ENCODE data around the gene SLC26A11.

Gene SLC26A11

GRCh38 chr17:80220054-80220735 lies at the start of gene SLC26A11, which contains the start of gene SGSH:
TSS of gene SLC26A11 (plus strand) at chr17:80220427. CDS start at chr17:80221561, 1,134 bp downstream.
TSS of gene SGSH (minus strand) at chr17:80220333. CDS start at chr17:80220313, 20 bp downstream.
- peak; percentile 79 for DNase-seq

GRCh38 chr17:80171681-80172080 lies 48.5 kb upstream of the SLC26A11 start:
- DNase-seq, result no peak

GRCh38 chr17:80173126-80173525 lies 47.1 kb upstream of the SLC26A11 start:
- DNase-seq, result no peak

- no peak for DNase-seq
Observed at GRCh38 chr17:80173916-80174315, 46.3 kb upstream of the SLC26A11 start.

GRCh38 chr17:80176757-80177156 lies 43.5 kb upstream of the SLC26A11 start:
- DNase-seq, result no peak

- no peak for DNase-seq
Observed at GRCh38 chr17:80177986-80178595, 42.1 kb upstream of the SLC26A11 start.

- DNase-seq, result no peak
Observed at GRCh38 chr17:80180192-80180591, 40.0 kb upstream of the SLC26A11 start.

- DNase-seq, result no peak
Observed at GRCh38 chr17:80181431-80181830, 38.8 kb upstream of the SLC26A11 start.

- DNase-seq, result no peak
Observed at GRCh38 chr17:80182118-80182844, 37.9 kb upstream of the SLC26A11 start.

- no peak for DNase-seq
Observed at GRCh38 chr17:80182845-80183223, 37.4 kb upstream of the SLC26A11 start.

- peak; percentile 53 for DNase-seq
Observed at GRCh38 chr17:80183581-80184422, 36.4 kb upstream of the SLC26A11 start.

- no peak for DNase-seq
Observed at GRCh38 chr17:80184423-80184714, 35.9 kb upstream of the SLC26A11 start.

- no peak for DNase-seq
Observed at GRCh38 chr17:80185968-80186367, 34.3 kb upstream of the SLC26A11 start.

- no peak for DNase-seq
Observed at GRCh38 chr17:80187090-80187489, 33.1 kb upstream of the SLC26A11 start.

- DNase-seq, result no peak
Observed at GRCh38 chr17:80187515-80187941, 32.7 kb upstream of the SLC26A11 start.

GRCh38 chr17:80189611-80190010 lies 30.6 kb upstream of the SLC26A11 start:
- DNase-seq, result no peak

GRCh38 chr17:80190716-80191115 lies 29.5 kb upstream of the SLC26A11 start:
- DNase-seq, result no peak

GRCh38 chr17:80191192-80191591 lies 29.0 kb upstream of the SLC26A11 start:
- no peak for DNase-seq

GRCh38 chr17:80191865-80192661 lies 28.2 kb upstream of the SLC26A11 start:
- DNase-seq, result peak; percentile 72

- peak; percentile 40 for DNase-seq
Observed at GRCh38 chr17:80195141-80195540, 25.1 kb upstream of the SLC26A11 start.

GRCh38 chr17:80195671-80196529 lies 24.3 kb upstream of the SLC26A11 start:
- peak; percentile 61 for DNase-seq
